GM12875 (cell line): Measurements from ENCODE around the gene SMYD1.

Experiments
- H3K4me3 ChIP-seq: one replicate; pipeline ENCODE4 v1.5.1; 2011; ENCODE audit warnings: low read depth, low read length, control low read depth
- TF ChIP-seq, protein P1 (sequence below): IDR thresholded peaks from 2 replicates; pipeline ENCODE4 v1.5.1; 2011; ENCODE audit warnings: low read depth, mild to moderate bottlenecking, control low read depth, inconsistent platforms, low read length, moderate library complexity, borderline replicate concordance; ENCODE audit not compliant: insufficient read depth

SMYD1 gene

DNA sequence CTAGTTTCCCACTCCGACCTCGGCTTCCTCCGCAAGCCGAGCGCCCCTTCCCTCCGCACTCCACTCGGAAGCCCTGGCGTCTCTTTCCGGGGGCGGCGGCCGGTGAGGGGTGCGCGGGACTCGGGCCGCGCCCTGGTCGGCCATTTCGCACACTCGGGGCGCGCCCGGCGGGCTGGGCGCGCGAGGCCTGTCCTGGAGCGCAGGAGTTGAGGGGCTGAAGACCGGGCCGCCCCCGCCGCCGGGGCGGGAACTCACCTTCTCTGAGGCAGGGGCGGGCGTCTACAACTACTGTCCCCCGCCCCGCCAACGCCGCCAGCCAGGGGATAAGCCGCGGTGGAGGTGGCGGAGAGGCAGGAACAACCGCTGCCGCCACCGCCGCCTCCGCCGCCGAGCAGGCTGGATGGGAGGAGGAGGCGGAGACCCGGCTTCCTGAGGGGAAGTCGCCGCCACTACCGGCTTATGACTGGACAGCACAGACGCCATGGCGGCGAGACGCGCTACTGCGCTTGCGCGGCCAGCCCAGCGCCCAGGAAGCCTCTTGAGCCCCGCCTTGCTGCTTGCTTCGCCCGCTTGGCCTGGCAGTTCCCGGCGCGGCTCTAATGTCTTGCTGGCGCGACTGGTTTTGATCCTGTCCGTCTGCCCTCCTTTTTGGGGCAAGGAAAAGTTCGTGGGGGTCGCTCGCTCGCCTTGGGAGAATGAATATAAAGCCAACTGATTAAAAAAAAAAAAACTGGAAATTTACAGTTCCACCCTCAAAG is 12.1 kb upstream of the SMYD1 start, which contains the start of gene KRCC1:
KRCC1 (minus strand) TSS at position 413 of the 758 bp plus-strand sequence. CDS start 27,220 bp downstream, outside the sequence.
- peak within 1 kb of the TSS; percentile 59 for H3K4me3 ChIP-seq
- TF ChIP-seq, protein P1, sequence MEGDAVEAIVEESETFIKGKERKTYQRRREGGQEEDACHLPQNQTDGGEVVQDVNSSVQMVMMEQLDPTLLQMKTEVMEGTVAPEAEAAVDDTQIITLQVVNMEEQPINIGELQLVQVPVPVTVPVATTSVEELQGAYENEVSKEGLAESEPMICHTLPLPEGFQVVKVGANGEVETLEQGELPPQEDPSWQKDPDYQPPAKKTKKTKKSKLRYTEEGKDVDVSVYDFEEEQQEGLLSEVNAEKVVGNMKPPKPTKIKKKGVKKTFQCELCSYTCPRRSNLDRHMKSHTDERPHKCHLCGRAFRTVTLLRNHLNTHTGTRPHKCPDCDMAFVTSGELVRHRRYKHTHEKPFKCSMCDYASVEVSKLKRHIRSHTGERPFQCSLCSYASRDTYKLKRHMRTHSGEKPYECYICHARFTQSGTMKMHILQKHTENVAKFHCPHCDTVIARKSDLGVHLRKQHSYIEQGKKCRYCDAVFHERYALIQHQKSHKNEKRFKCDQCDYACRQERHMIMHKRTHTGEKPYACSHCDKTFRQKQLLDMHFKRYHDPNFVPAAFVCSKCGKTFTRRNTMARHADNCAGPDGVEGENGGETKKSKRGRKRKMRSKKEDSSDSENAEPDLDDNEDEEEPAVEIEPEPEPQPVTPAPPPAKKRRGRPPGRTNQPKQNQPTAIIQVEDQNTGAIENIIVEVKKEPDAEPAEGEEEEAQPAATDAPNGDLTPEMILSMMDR, result no peak

DNA sequence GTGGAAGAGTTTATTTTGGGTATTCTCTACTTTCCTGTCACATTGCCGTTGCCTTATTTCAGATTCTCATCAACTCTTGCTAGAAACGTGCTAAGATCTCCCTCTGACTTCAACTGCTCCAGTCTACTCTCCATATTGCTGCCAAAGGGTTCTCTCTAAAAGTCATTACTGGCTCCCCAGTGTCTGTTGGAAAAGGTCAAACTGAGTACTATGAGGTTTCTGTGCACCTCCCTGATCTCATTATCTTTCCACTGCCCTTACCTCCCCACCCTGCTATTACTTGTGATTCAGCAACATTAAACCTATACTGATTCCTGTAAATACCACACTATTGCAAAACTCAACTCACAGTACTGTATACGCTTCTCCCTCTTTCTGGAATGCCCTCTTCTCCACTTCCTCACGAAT is 10.2 kb upstream of the SMYD1 start:
- no peak overlapping the region for H3K4me3 ChIP-seq
- TF ChIP-seq, protein P1, result no peak

DNA sequence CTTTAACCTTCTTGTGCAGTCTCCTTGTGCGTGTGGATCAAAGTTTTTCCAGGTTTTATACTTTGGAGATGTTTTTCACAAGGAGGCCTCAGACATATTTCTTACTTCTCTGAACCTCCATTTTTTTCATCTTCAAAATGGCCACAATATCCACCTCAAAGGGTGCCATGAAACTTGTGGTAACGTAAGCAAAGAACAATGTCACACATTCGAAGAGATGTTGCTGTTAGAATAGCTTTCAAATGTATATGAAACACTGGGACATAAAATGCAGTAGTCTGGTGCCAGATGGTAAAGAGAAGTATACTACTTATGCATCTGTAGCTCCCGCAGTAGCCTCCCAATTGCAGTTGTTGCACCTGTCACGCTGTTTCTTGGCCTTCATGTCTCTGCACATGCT is 9.4 kb upstream of the SMYD1 start:
- TF ChIP-seq, protein P1, result no peak
- H3K4me3 ChIP-seq, result no peak overlapping the region

DNA sequence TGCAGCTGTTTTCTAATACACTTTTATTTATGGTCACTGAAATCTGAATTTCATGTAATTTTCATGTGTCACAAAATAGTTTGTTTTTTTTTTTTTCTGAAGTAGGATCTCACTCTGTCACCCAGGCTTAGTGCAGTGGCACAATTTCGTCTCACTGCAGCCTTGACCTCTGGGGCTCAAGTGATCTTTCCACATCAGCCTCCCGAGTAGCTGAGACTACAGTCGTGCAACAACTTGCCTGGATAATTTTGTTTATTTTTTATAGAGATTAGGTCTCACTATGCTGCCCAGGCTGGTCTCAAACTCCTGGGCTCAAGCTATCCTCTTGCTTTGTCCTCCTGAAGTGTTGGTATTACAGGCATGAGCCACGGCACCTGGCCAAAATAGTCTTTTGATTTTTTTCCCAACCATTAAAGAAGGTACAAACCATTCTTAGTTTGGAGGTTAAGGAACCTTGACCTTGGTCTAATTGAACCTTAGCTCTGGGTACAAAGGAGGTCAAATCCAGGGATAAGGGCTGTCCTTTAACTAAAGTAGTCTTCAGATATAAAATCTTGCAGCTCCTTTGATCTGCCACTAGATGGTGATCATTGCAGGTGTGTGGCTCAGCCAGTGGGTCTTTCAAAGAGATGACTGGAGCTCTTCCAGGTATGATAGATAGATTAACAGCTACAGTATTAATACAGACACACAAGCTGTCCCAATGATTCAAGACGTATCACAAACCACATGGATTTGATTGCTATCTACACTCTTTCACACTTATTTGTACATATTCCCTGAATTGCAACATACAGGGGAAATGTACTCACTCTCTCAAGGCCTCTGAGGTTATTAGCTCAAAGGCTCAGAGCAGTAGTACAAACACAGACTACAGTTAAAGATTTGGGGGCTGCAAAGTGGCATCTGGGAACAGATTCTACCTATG is 7.4 kb upstream of the SMYD1 start:
- TF ChIP-seq, protein P1, result peak; percentile 69; the same call in 1 of the 2 replicates
- no peak overlapping the region for H3K4me3 ChIP-seq

DNA sequence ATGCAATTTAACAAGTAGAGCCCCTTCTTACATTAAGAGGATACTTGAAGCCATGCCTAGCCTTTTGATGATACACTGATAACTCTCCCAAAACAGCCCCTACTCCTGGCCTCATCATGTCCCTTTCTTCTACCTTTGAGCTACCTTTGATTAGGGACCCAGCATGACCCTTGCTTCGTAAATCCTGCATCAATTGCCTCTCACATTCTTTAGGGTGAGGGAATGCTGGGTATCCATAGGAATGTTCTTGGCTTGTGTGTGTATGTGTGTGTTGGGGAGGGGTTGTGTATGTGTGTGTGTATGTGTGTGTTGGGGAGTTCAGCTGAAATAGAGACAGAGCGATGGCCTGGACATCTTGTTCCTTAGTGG is 6.7 kb upstream of the SMYD1 start:
- TF ChIP-seq, protein P1, result no peak
- H3K4me3 ChIP-seq, result no peak overlapping the region

DNA sequence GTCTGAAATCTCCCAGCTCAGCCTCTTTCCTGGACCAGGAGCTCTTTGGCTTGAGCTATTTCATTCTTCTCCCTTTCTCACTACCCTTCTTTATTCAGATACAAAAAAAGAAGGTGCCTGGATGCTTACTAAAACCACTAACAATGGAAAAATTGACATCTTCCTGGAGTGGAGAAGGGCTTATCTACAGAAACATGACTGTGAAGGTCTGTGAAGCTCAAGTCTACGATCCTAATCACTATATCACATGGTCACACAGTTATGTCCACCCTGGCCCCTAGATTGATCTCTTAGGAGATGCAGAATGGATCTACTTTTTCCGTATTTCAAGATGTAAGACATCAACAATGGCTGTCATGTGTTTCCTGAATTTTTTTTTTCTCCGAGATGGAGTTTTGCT is 6.3 kb upstream of the SMYD1 start:
- TF ChIP-seq, protein P1, result no peak
- H3K4me3 ChIP-seq, result no peak overlapping the region
